Caco-2 (cell line): Measurements from ENCODE around the gene SMARCA2. TPM values are rescaled to one million over a fixed set of nuclear protein-coding genes. Genes with fewer than 3 reads are reported as not detected.

ENCODE experiments used
- BruUV-seq: library from RNA; stranded (reverse); fragments of 400-500 nt; replicated peaks from 2 replicates; lab custom pipeline; 2021; lab: Mats Ljungman, UMichigan
- CTCF ChIA-PET: fragments of 300-600 bp; sonication (Branson Sonifier 250); formaldehyde crosslinking; loops from one replicate; lab custom pipeline; 2022; ENCODE audit warnings: antibody characterized with exemption; lab: Charles Lee
- POLR2A ChIA-PET: fragments of 300-600 bp; sonication (Branson Sonifier 250); formaldehyde crosslinking; loops from one replicate; lab custom pipeline; 2022; ENCODE audit warnings: antibody characterized with exemption; lab: Charles Lee
- DNase-seq, 2 experiments: peaks; one replicate each; pipeline versions ENCODE4 v3.0.0 to v3.0.0-alpha.2; 2020 to 2022
- H3K27me3 ChIP-seq: replicated peaks from 2 replicates; pipeline ENCODE4 v1.6.0; 2011; ENCODE audit warnings: low read length; ENCODE audit not compliant: control insufficient read depth, insufficient read depth
- H3K36me3 ChIP-seq: 2 replicates; pipeline ENCODE4 v1.5.1; 2011; ENCODE audit warnings: low read length; ENCODE audit not compliant: control insufficient read depth, insufficient read depth
- H3K4me1 ChIP-seq: fragments of 250-450 bp; sonication (Bioruptor Pico); 2 replicates; pipeline ENCODE4 v1.5.1; 2020; ENCODE audit warnings: mild to moderate bottlenecking
- H3K4me3 ChIP-seq: 2 replicates; pipeline ENCODE4 v1.5.1; 2011; ENCODE audit warnings: low read depth, mild to moderate bottlenecking, control low read depth, low read length
- H3K9me3 ChIP-seq: fragments of 250-450 bp; sonication (Bioruptor Pico); 2 replicates; pipeline ENCODE4 v1.5.1; 2020; ENCODE audit warnings: mild to moderate bottlenecking, moderate library complexity
- H3K27ac Mint-ChIP-seq: one replicate; pipeline ENCODE4 v1.8.0; 2022; ENCODE audit warnings: mixed read lengths; ENCODE audit not compliant: unreplicated experiment
- H3K27me3 Mint-ChIP-seq: one replicate; pipeline ENCODE4 v1.8.0; 2022; ENCODE audit warnings: mixed read lengths; ENCODE audit not compliant: insufficient read depth, unreplicated experiment
- H3K36me3 Mint-ChIP-seq: one replicate; pipeline ENCODE4 v1.8.0; 2022; ENCODE audit warnings: mild to moderate bottlenecking, mixed read lengths; ENCODE audit not compliant: insufficient read depth, unreplicated experiment
- H3K4me1 Mint-ChIP-seq: one replicate; pipeline ENCODE4 v1.8.0; 2022; ENCODE audit warnings: low read depth, mixed read lengths; ENCODE audit not compliant: unreplicated experiment
- H3K4me3 Mint-ChIP-seq: one replicate; pipeline ENCODE4 v1.8.0; 2022; ENCODE audit warnings: mild to moderate bottlenecking, moderate library complexity, mixed read lengths; ENCODE audit not compliant: unreplicated experiment
- H3K9me3 Mint-ChIP-seq: one replicate; pipeline ENCODE4 v1.8.0; 2022; ENCODE audit warnings: mixed read lengths; ENCODE audit not compliant: unreplicated experiment
- intact Hi-C: fragments of 100-400 bp; cut with micrococcal nuclease; formaldehyde crosslinking; loops from one replicate; pipeline ENCODE4 v1.10.0; 2022; ENCODE audit not compliant: unreplicated experiment
- total RNA-seq: library from RNA; stranded (reverse); gene quantifications from 2 replicates; pipeline ENCODE4 v1.2.3, GENCODE V29; 2022
- TF ChIP-seq, protein P1 (sequence below), 2 experiments: fragments of 200-600 bp in 1 of 2; IDR thresholded peaks; 1 replicate in 1 of 2; 2 replicates in 1 of 2; pipeline versions ENCODE4 v1.5.1 to v1.8.0; 2011 to 2022; ENCODE audit warnings: antibody characterized with exemption in 1 of 2, control low read depth in 1 of 2, inconsistent platforms in 1 of 2, low read depth in 1 of 2, low read length in 1 of 2, mild to moderate bottlenecking in 1 of 2, moderate library complexity in 1 of 2; ENCODE audit not compliant: insufficient read depth in 1 of 2, severe bottlenecking in 1 of 2, unreplicated experiment in 1 of 2

The SMARCA2 gene
- total RNA-seq, 1 experiment from 2014 or later, result 13.5 TPM

- ChIA-PET POLR2A (no interaction called here), CTCF (no interaction called here)
- intact Hi-C loops, result no loop called here
- no peaks in the 10 kb centered on the region for H3K9me3 ChIP-seq
- no peak for DNase-seq
- H3K27ac Mint-ChIP-seq, result no peak overlapping the region
- H3K27me3 Mint-ChIP-seq, result no peaks in the 10 kb centered on the region
- BruUV-seq, result no TSS peak
- no peaks in the 10 kb centered on the region for H3K36me3 Mint-ChIP-seq
- no peaks in the 10 kb centered on the region for H3K27me3 ChIP-seq
- no peaks in the 10 kb centered on the region for H3K4me1 Mint-ChIP-seq
- H3K36me3 ChIP-seq, result no peaks in the 10 kb centered on the region
- H3K4me3 ChIP-seq, result no peak overlapping the region
- no peaks in the 10 kb centered on the region for H3K4me1 ChIP-seq
- H3K9me3 Mint-ChIP-seq, result no peaks in the 10 kb centered on the region
- TF ChIP-seq, protein P1, sequence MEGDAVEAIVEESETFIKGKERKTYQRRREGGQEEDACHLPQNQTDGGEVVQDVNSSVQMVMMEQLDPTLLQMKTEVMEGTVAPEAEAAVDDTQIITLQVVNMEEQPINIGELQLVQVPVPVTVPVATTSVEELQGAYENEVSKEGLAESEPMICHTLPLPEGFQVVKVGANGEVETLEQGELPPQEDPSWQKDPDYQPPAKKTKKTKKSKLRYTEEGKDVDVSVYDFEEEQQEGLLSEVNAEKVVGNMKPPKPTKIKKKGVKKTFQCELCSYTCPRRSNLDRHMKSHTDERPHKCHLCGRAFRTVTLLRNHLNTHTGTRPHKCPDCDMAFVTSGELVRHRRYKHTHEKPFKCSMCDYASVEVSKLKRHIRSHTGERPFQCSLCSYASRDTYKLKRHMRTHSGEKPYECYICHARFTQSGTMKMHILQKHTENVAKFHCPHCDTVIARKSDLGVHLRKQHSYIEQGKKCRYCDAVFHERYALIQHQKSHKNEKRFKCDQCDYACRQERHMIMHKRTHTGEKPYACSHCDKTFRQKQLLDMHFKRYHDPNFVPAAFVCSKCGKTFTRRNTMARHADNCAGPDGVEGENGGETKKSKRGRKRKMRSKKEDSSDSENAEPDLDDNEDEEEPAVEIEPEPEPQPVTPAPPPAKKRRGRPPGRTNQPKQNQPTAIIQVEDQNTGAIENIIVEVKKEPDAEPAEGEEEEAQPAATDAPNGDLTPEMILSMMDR (IDR thresholded peaks at IDR 0.05; ENCODE audit: insufficient read depth in 1 of 2, low read depth in 1 of 2, low read length in 1 of 2, severe bottlenecking in 1 of 2, unreplicated experiment in 1 of 2), result no peak
- H3K4me3 Mint-ChIP-seq, result no peak overlapping the region
Measured at GRCh38 chr9:2198956-2199635, 183.9 kb downstream of the SMARCA2 start.

- H3K27ac Mint-ChIP-seq, result no peak overlapping the region
- POLR2A ChIA-PET, result no interaction called here
- no peaks in the 10 kb centered on the region for H3K4me1 Mint-ChIP-seq
- Histone ChIP-seq H3K4me1 (no peaks in the 10 kb centered on the region), H3K4me3 (no peak overlapping the region), H3K36me3 (no peaks in the 10 kb centered on the region), H3K9me3 (no peaks in the 10 kb centered on the region), H3K27me3 (no peaks in the 10 kb centered on the region)
- H3K4me3 Mint-ChIP-seq, result no peak overlapping the region
- DNase-seq, result no peak
- H3K27me3 Mint-ChIP-seq, result no peaks in the 10 kb centered on the region
- TF ChIP-seq, protein P1 (IDR thresholded peaks at IDR 0.05; ENCODE audit: insufficient read depth in 1 of 2, low read depth in 1 of 2, low read length in 1 of 2, severe bottlenecking in 1 of 2, unreplicated experiment in 1 of 2), result no peak
- intact Hi-C loops, result no loop called here
- CTCF ChIA-PET, result no interaction called here
- no TSS peak for BruUV-seq
- H3K9me3 Mint-ChIP-seq, result no peaks in the 10 kb centered on the region
- no peaks in the 10 kb centered on the region for H3K36me3 Mint-ChIP-seq
Measured at GRCh38 chr9:2199999-2200796, 185.1 kb downstream of the SMARCA2 start.

DNA sequence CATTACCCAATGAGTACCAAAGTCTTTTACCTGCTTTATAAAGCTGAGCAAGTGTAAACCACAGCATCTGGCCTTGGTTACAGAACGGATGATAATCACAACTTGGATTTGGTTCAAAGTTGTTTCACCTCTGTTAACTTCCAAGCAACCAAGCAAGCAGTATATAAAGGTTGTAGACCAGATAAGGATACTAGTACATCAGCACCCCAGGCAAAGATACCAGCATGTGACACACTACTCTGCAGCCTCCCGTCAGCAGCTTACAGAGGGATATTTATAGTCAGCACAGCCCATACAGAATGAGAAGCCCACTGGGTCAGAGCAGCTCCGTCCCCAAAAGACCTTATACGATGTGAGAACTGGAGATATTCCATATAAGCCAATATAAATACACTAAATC lies 193.3 kb downstream of the SMARCA2 start:
- CTCF ChIA-PET, result no interaction called here
- H3K36me3 Mint-ChIP-seq, result no peaks in the 10 kb centered on the region
- no TSS peak for BruUV-seq

More for the DNA sequence above, 193.3 kb downstream of the SMARCA2 start:
- H3K9me3 Mint-ChIP-seq, result no peaks in the 10 kb centered on the region
- POLR2A ChIA-PET, result no interaction called here
- TF ChIP-seq, protein P1 (IDR thresholded peaks at IDR 0.05; ENCODE audit: insufficient read depth in 1 of 2, low read depth in 1 of 2, low read length in 1 of 2, severe bottlenecking in 1 of 2, unreplicated experiment in 1 of 2), result no peak
- DNase-seq, result no peak
- H3K27ac Mint-ChIP-seq, result no peak overlapping the region
- Histone ChIP-seq H3K9me3 (no peaks in the 10 kb centered on the region), H3K27me3 (no peaks in the 10 kb centered on the region), H3K4me1 (no peaks in the 10 kb centered on the region), H3K36me3 (no peaks in the 10 kb centered on the region), H3K4me3 (no peak overlapping the region)
- no peak overlapping the region for H3K4me3 Mint-ChIP-seq
- peaks cover 9% of the 10 kb centered on the region for H3K4me1 Mint-ChIP-seq
- H3K27me3 Mint-ChIP-seq, result peaks cover 5% of the 10 kb centered on the region
- intact Hi-C loops, result no loop called here
